Stomach (tissue), 4 donors: ENCODE measurements around the gene GPC5.

ENCODE experiments used
- CTCF ChIP-seq, 7 experiments: fragments of 450-650 bp in 4 of 7; fragments of 200-600 bp in 3 of 7; sonication (generic) in 3 of 7; IDR thresholded peaks; one replicate each; pipeline ENCODE4 v1.5.1; 2016 to 2019; ENCODE audit warnings: antibody characterized with exemption in 7 of 7, control low read depth in 2 of 7, mild to moderate bottlenecking in 1 of 7
- EP300 ChIP-seq: sonication (generic); formaldehyde crosslinking; IDR thresholded peaks from one replicate; pipeline ENCODE4 v1.6.1; 2017; ENCODE audit warnings: antibody characterized with exemption
- POLR2A ChIP-seq, 4 donors: fragments of 450-650 bp; IDR thresholded peaks; one replicate each; pipeline ENCODE4 v1.6.1; 2016; ENCODE audit warnings: antibody characterized with exemption in 4 of 4, control low read depth in 2 of 4, mild to moderate bottlenecking in 1 of 4, moderate library complexity in 1 of 4

DNA sequence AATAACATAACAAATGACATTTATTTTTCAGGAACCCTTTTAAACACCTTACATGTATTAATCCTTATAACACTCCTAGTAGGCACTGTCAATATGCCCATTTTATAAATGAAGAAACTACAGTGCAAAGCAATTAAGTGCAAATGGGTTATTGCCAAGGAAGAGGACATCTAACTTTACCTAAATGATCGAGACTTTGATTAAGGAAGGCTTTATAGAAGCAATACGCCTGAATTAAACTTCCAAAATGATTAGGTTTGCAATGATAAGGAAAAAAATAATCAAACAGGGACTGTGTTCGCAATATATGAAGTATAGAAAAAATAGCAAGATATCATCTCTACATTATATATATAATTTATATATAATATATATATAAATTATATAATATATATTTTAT is 1214.5 kb downstream of the GPC5 start:
- TF ChIP-seq POLR2A (IDR thresholded peaks at IDR 0.05) (no peak), CTCF (IDR thresholded peaks at IDR 0.05) (no peak), EP300 (no peak)
